ENCODE data around the gene GABRG3. TPM values are rescaled to one million over a fixed set of nuclear protein-coding genes. Genes with fewer than 3 reads are reported as not detected.
A peak's percentile ranks its signal among the peaks of the same experiment; 100 is the strongest.
"Not testable (repeated sequence)": the region's sequence is repeated elsewhere in the genome, so short reads cannot be mapped to it uniquely, and the experiment has no call there.

GABRG3 gene
- polyA plus RNA-seq, 1 donor: 0.18 TPM

- DNase-seq: no peak
These were observed 372.0 kb downstream of the GABRG3 start for GRCh38 chr15:27342991-27343390.

GRCh38 chr15:27352136-27352535 is 381.2 kb downstream of the GABRG3 start:
- no peak for DNase-seq

GRCh38 chr15:27353856-27354255 is 382.9 kb downstream of the GABRG3 start:
- no peak for DNase-seq

GRCh38 chr15:27358751-27359434 is 387.9 kb downstream of the GABRG3 start:
- DNase-seq: peak; percentile 9

- no peak for DNase-seq
These were observed 388.6 kb downstream of the GABRG3 start for GRCh38 chr15:27359586-27359985.

- DNase-seq: no peak
These were observed 389.3 kb downstream of the GABRG3 start for GRCh38 chr15:27360316-27360715.

- DNase-seq: no peak
These were observed 390.5 kb downstream of the GABRG3 start for GRCh38 chr15:27361438-27361837.

- DNase-seq: no peak
These were observed 394.5 kb downstream of the GABRG3 start for GRCh38 chr15:27365456-27365855.

- not testable (repeated sequence) for DNase-seq
These were observed 406.4 kb downstream of the GABRG3 start for GRCh38 chr15:27377391-27377790.

GRCh38 chr15:27382361-27383025 is 411.5 kb downstream of the GABRG3 start:
- DNase-seq: peak; percentile 48

GRCh38 chr15:27383726-27384125 is 412.7 kb downstream of the GABRG3 start:
- DNase-seq: no peak

GRCh38 chr15:27392163-27392562 is 421.2 kb downstream of the GABRG3 start:
- DNase-seq: no peak

- DNase-seq: no peak
These were observed 425.5 kb downstream of the GABRG3 start for GRCh38 chr15:27396521-27396920.

GRCh38 chr15:27396996-27397395 is 426.0 kb downstream of the GABRG3 start:
- DNase-seq: no peak

- DNase-seq: no peak
These were observed 427.7 kb downstream of the GABRG3 start for GRCh38 chr15:27398631-27399161.

GRCh38 chr15:27399241-27399640 is 428.3 kb downstream of the GABRG3 start:
- no peak for DNase-seq

GRCh38 chr15:27401471-27401870 is 430.5 kb downstream of the GABRG3 start:
- DNase-seq: no peak

GRCh38 chr15:27408428-27408827 is 437.4 kb downstream of the GABRG3 start:
- no peak for DNase-seq

GRCh38 chr15:27410996-27411605 is 440.1 kb downstream of the GABRG3 start:
- DNase-seq: no peak

- no peak for DNase-seq
These were observed 441.4 kb downstream of the GABRG3 start for GRCh38 chr15:27412415-27412814.

- no peak for DNase-seq
These were observed 443.3 kb downstream of the GABRG3 start for GRCh38 chr15:27414168-27414870.

- DNase-seq: no peak
These were observed 447.7 kb downstream of the GABRG3 start for GRCh38 chr15:27418726-27419125.

- DNase-seq: no peak
These were observed 452.0 kb downstream of the GABRG3 start for GRCh38 chr15:27422997-27423396.

Data from hindlimb muscle (tissue), 1 donor.